HepG2 (cell line): ENCODE measurements around the gene MLH1. TPM values are rescaled to one million over a fixed set of nuclear protein-coding genes. Genes with fewer than 3 reads are reported as not detected.

Experiments used
- ATAC-seq: fragments of 200-7000 bp; cut with Tn5 transposase; 3 replicates; pipeline ENCODE4 v1.9.1; 2020; ENCODE audit warnings: mild to moderate bottlenecking, moderate library complexity
- BruUV-seq: library from RNA; stranded (reverse); fragments of 400-500 nt; replicated peaks from 2 replicates; lab custom pipeline; 2021; lab: Mats Ljungman, UMichigan
- CTCF ChIA-PET: fragments of 300-600 bp; formaldehyde crosslinking; extraction: SDS; loops from one replicate; lab custom pipeline; 2021; ENCODE audit warnings: low total read pairs, inconsistent platforms, low intra/inter-chr PET ratio; lab: Yijun Ruan, JAX
- POLR2A ChIA-PET: fragments of 350-600 bp; sonication (Branson Sonifier 250); formaldehyde crosslinking; loops from one replicate; lab custom pipeline; 2020; ENCODE audit warnings: antibody characterized with exemption, inconsistent platforms; lab: Yijun Ruan, JAX
- DNase-seq: peaks from one replicate; pipeline ENCODE4 v3.0.0-alpha.2; 2015; ENCODE audit warnings: low spot score
- FAIRE-seq: peaks from 3 replicates; lab custom pipeline; 2011; peaks lifted over from hg19 to GRCh38; lab: Jason Lieb, UNC
- H2AFZ ChIP-seq: one replicate; pipeline ENCODE4 v1.6.1; 2011; ENCODE audit warnings: low read length, inconsistent platforms
- H3K27ac ChIP-seq: fragments of 300-600 bp; 3 replicates; pipeline ENCODE4 v1.8.0; 2011; ENCODE audit warnings: mixed run types, mild to moderate bottlenecking, mixed read lengths, low read length, inconsistent platforms; ENCODE audit not compliant: insufficient read depth; ENCODE audit errors: extremely low read length
- H3K27me3 ChIP-seq, 2 experiments: fragments of 200-600 bp in 1 of 2; 2 replicates in 1 of 2; 3 replicates in 1 of 2; pipeline versions ENCODE4 v1.6.0 to v1.8.0; 2011; ENCODE audit warnings: low read length in 2 of 2, mild to moderate bottlenecking in 2 of 2, moderate library complexity in 2 of 2, inconsistent platforms in 1 of 2; ENCODE audit not compliant: insufficient read depth in 2 of 2, control insufficient read depth in 1 of 2
- H3K36me3 ChIP-seq, 2 experiments: fragments of 200-600 bp in 1 of 2; replicated peaks in 1 of 2; 2 replicates in 1 of 2; 3 replicates in 1 of 2; pipeline versions ENCODE4 v1.5.1 to v1.8.0; 2011; ENCODE audit warnings: low read length in 2 of 2, inconsistent platforms in 1 of 2; ENCODE audit not compliant: insufficient read depth in 2 of 2, control insufficient read depth in 1 of 2
- H3K4me1 ChIP-seq: 2 replicates; pipeline ENCODE4 v1.5.1; 2012; ENCODE audit warnings: low read length, inconsistent platforms; ENCODE audit not compliant: insufficient read depth
- H3K4me2 ChIP-seq: 2 replicates; pipeline ENCODE4 v1.6.0; 2011; ENCODE audit warnings: low read depth, low read length, inconsistent platforms
- H3K4me3 ChIP-seq, 3 experiments: fragments of 200-600 bp in 1 of 3; sonication (generic), shearing (Covaris generic) in 1 of 3; replicated peaks in 1 of 3; 2 replicates each; pipeline ENCODE4 v1.5.1; 2011 to 2016; ENCODE audit warnings: low read length in 3 of 3, inconsistent platforms in 2 of 3, low read depth in 2 of 3, mild to moderate bottlenecking in 2 of 3, control low read depth in 1 of 3, mixed read lengths in 1 of 3; ENCODE audit not compliant: insufficient read depth in 1 of 3
- H3K79me2 ChIP-seq: one replicate; pipeline ENCODE4 v1.6.1; 2011; ENCODE audit warnings: low read length, inconsistent platforms; ENCODE audit not compliant: insufficient read depth
- H3K9ac ChIP-seq: 2 replicates; pipeline ENCODE4 v1.6.0; 2011; ENCODE audit warnings: mild to moderate bottlenecking, low read depth, low read length, inconsistent platforms; ENCODE audit not compliant: insufficient read depth
- H3K9me3 ChIP-seq: 2 replicates; pipeline ENCODE4 v1.5.1; 2012; ENCODE audit warnings: mild to moderate bottlenecking, low read length
- H4K20me1 ChIP-seq: 2 replicates; pipeline ENCODE4 v1.6.0; 2011; ENCODE audit warnings: inconsistent platforms, mild to moderate bottlenecking, low read length, moderate library complexity; ENCODE audit not compliant: insufficient read depth
- ATF7 ChIP-seq, 2 experiments: fragments of 450-650 bp in 1 of 2; sonication (generic) in 1 of 2; formaldehyde crosslinking in 1 of 2; IDR thresholded peaks; 2 replicates each; pipeline versions ENCODE4 v1.4.0 to v1.6.1; 2016 to 2020; ENCODE audit warnings: antibody characterized with exemption in 1 of 2, mild to moderate bottlenecking in 1 of 2, missing genetic modification reagents in 1 of 2
- ELF3 ChIP-seq: IDR thresholded peaks from 2 replicates; pipeline ENCODE4 v1.6.1; 2016; ENCODE audit warnings: missing genetic modification reagents, missing compliant biosample characterization
- NAIF1 ChIP-seq: sonication (generic); formaldehyde crosslinking; IDR thresholded peaks from 2 replicates; pipeline ENCODE4 v1.5.0; 2020; ENCODE audit warnings: mild to moderate bottlenecking, missing genetic modification reagents, borderline replicate concordance
- NRL ChIP-seq: sonication (generic); formaldehyde crosslinking; IDR thresholded peaks from 2 replicates; pipeline ENCODE4 v1.5.0; 2020; ENCODE audit warnings: missing genetic modification reagents, mild to moderate bottlenecking, moderate library complexity, borderline replicate concordance
- ZBTB38 ChIP-seq: sonication (generic); formaldehyde crosslinking; IDR thresholded peaks from 2 replicates; pipeline ENCODE4 v1.5.1; 2020; ENCODE audit warnings: mild to moderate bottlenecking, missing genetic modification reagents
- ZNF232 ChIP-seq: sonication (generic); formaldehyde crosslinking; IDR thresholded peaks from 2 replicates; pipeline ENCODE4 v1.4.0; 2020; ENCODE audit warnings: missing genetic modification reagents, borderline replicate concordance
- ZNF383 ChIP-seq: sonication (generic); formaldehyde crosslinking; IDR thresholded peaks from 2 replicates; pipeline ENCODE4 v1.4.0; 2020; ENCODE audit warnings: missing genetic modification reagents, mild to moderate bottlenecking, borderline replicate concordance
- ZNF501 ChIP-seq: sonication (generic); formaldehyde crosslinking; IDR thresholded peaks from 2 replicates; pipeline ENCODE4 v1.5.1; 2020; ENCODE audit warnings: mild to moderate bottlenecking, moderate library complexity, missing genetic modification reagents
- WGBS: methylation state at CpG from one replicate; pipeline ENCODE4 v1.1.6; 2017; ENCODE audit warnings: low lambda C conversion rate; 5-methylcytosine and 5-hydroxymethylcytosine counted together
- in situ Hi-C: cut with HindIII; loops from 2 replicates; pipeline ENCODE4 v1.10.0; 2017; ENCODE audit warnings: low pct_unique_long_range_greater_than_20kb; ENCODE audit not compliant: extremely low pct_ligation_motif_present
- intact Hi-C: fragments of 100-400 bp; cut with micrococcal nuclease; formaldehyde crosslinking; loops from one replicate; pipeline ENCODE4 v1.10.0; 2022; ENCODE audit not compliant: unreplicated experiment
- polyA plus RNA-seq, 8 experiments: library from polyadenylated mRNA; depleted of rRNA in 3 of 8; stranded (reverse) in 7 of 8; unstranded in 1 of 8; fragments of >200 nt; fragmentation: Illumina TruSeq in 4 of 8; extraction: Trizol in 4 of 8; gene quantifications; 2 replicates each; pipeline versions ENCODE4 v1.2.1 to v1.2.3, GENCODE V29; 2011 to 2016; ENCODE audit warnings: low read depth in 4 of 8, missing spikeins in 1 of 8, mixed read lengths in 1 of 8; ENCODE audit not compliant: insufficient read depth in 1 of 8
- total RNA-seq, 5 experiments: library from RNA; depleted of rRNA; stranded (reverse); fragments of >200 nt; fragmentation: Illumina TruSeq; extraction: Trizol; gene quantifications; 2 replicates each; pipeline ENCODE4 v1.2.3, GENCODE V29; 2016; ENCODE audit warnings: low read depth in 1 of 5

The MLH1 gene
- total and polyA plus RNA-seq, 2 of the 13 experiments (the other 11 are each of a cell fraction or from before 2014, with no cell fraction given) = 29.5 to 70.8 TPM

- no peak for TF ChIP-seq ZBTB38 (CRISPR knock-in tag)
- TF ChIP-seq ZNF501 = no peak
- TF ChIP-seq ZNF232 (CRISPR knock-in tag) = no peak
These were observed 37.3 kb downstream of the MLH1 start (continued) for GRCh38 chr3:37030588-37030987.

GRCh38 chr3:37031096-37031682 is 37.9 kb downstream of the MLH1 start:
- ATAC-seq = no peak
- ChIA-PET CTCF (no interaction called here), POLR2A (no interaction called here)
- Histone ChIP-seq H3K36me3 (peaks cover 15 to 76% of the 10 kb centered on the region in 2 experiments), H3K4me2 (no peak overlapping the region), H3K4me3 (no peak overlapping the region), H2AFZ (no peak overlapping the region), H3K27ac (no peak overlapping the region), H3K4me1 (no peaks in the 10 kb centered on the region), H3K9ac (no peak overlapping the region), H3K79me2 (no peaks in the 10 kb centered on the region), H3K27me3 (no peaks in the 10 kb centered on the region), H3K9me3 (no peaks in the 10 kb centered on the region), H4K20me1 (no peaks in the 10 kb centered on the region)
- no peak for FAIRE-seq
- intact Hi-C loops (no loop called here), in situ Hi-C loops (no loop called here)
- no peak for TF ChIP-seq ELF3 (CRISPR knock-in tag)
- BruUV-seq = no TSS peak
- WGBS = 85% methylated on average over 5 of the region's 7 CpGs
- DNase-seq = no peak

- CTCF ChIA-PET = no interaction called here
- no peak for FAIRE-seq
These were observed 39.6 kb downstream of the MLH1 start for GRCh38 chr3:37032961-37033360.

More at GRCh38 chr3:37032961-37033360, 39.6 kb downstream of the MLH1 start:
- POLR2A ChIA-PET = interaction anchor here (1.2 kb wide), 1 partner anchor 40 kb away, joined by 3 read pairs; the partner anchor contains the start of genes EPM2AIP1 and MLH1
- H3K36me3 ChIP-seq = peaks cover 12 to 79% of the 10 kb centered on the region in 2 experiments
- no peaks in the 10 kb centered on the region for H3K79me2 ChIP-seq
- intact Hi-C loops (no loop called here), in situ Hi-C loops (no loop called here)
- 98% methylated on average over 10 of the region's 10 CpGs for WGBS
- DNase-seq = no peak
- no peak overlapping the region for H3K9ac ChIP-seq
- H3K4me2 ChIP-seq = no peak overlapping the region
- no peak overlapping the region for H2AFZ ChIP-seq
- BruUV-seq = no TSS peak
- TF ChIP-seq NRL (CRISPR knock-in tag) (no peak), ZNF383 (CRISPR knock-in tag) (no peak), NAIF1 (CRISPR knock-in tag) (no peak), ATF7 (IDR thresholded peaks at IDR 0.05) (no peak), ATF7 (CRISPR knock-in tag; IDR thresholded peaks at IDR 0.05) (no peak)
- TF ChIP-seq, all 625 proteins: peak for 0
- Histone ChIP-seq H3K9me3 (no peaks in the 10 kb centered on the region), H3K4me1 (no peaks in the 10 kb centered on the region), H3K27ac (no peak overlapping the region), H4K20me1 (no peaks in the 10 kb centered on the region), H3K4me3 (no peak overlapping the region), H3K27me3 (no peaks in the 10 kb centered on the region)
- no peak for ATAC-seq
